Epithelial cell of esophagus (primary cell): ENCODE results near the gene KRTAP29-1.
"Not testable (repeated sequence)": the region's sequence is repeated elsewhere in the genome, so short reads cannot be mapped to it uniquely, and the experiment has no call there.

Experiments
- DNase-seq: peaks from one replicate; pipeline ENCODE4 v3.0.0; 2010; ENCODE audit warnings: low read depth
- H3K4me3 ChIP-seq: 2 replicates; pipeline ENCODE4 v1.5.1; 2011; ENCODE audit warnings: mild to moderate bottlenecking, low read length, control low read depth
- CTCF ChIP-seq: IDR thresholded peaks from 2 replicates; pipeline ENCODE4 v1.5.1; 2011; ENCODE audit warnings: low read depth, mild to moderate bottlenecking, low read length, control low read depth, inconsistent platforms; ENCODE audit not compliant: insufficient read depth; ENCODE audit errors: missing control alignments

Gene KRTAP29-1

GRCh38 chr17:41278176-41278955 is 24.3 kb downstream of the KRTAP29-1 start:
- H3K4me3 ChIP-seq, result no peak overlapping the region
- TF ChIP-seq CTCF, result no peak
- no peak for DNase-seq

GRCh38 chr17:41275648-41276190 is 26.9 kb downstream of the KRTAP29-1 start, which contains the start of gene KRTAP9-7:
Gene KRTAP9-7 (plus strand): TSS chr17:41275698. CDS start chr17:41275698, 0 bp downstream.
- not testable (repeated sequence) for DNase-seq, H3K4me3 ChIP-seq

DNA sequence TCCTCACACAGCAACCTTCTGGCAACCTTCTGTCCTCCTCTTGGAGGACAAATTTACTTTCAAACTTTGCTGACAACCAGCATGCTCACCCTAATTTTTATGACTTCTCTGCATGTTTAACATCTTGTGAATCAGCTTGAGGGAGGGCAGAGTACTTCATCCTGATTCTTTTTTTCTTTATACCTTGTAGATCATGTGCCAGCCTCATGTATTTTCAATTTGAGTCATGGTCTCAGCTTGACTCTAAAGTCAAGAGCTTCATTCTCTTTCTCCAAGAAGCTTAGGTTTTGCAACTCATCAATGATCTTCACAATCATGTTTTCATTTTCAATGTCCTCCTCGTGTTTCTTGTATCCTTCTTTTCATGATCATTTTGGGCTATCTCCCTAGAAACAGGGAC is 30.8 kb downstream of the KRTAP29-1 start:
- no peak for TF ChIP-seq CTCF
- DNase-seq, result no peak
- H3K4me3 ChIP-seq, result no peak overlapping the region

- not testable (repeated sequence) for H3K4me3 ChIP-seq, DNase-seq
Measured at GRCh38 chr17:41271323-41271722, 31.3 kb downstream of the KRTAP29-1 start.

GRCh38 chr17:41267711-41268110 is 34.9 kb downstream of the KRTAP29-1 start:
- no peak for TF ChIP-seq CTCF
- no peak for DNase-seq
- H3K4me3 ChIP-seq, result no peak overlapping the region

GRCh38 chr17:41265078-41265477 is 37.6 kb downstream of the KRTAP29-1 start, which contains the start of gene KRTAP9-6:
Gene KRTAP9-6 (plus strand): TSS chr17:41265378. CDS start chr17:41265378, 0 bp downstream.
- no peak for DNase-seq
- no peak within 1 kb of the TSS for H3K4me3 ChIP-seq
- TF ChIP-seq CTCF, result no peak

DNA sequence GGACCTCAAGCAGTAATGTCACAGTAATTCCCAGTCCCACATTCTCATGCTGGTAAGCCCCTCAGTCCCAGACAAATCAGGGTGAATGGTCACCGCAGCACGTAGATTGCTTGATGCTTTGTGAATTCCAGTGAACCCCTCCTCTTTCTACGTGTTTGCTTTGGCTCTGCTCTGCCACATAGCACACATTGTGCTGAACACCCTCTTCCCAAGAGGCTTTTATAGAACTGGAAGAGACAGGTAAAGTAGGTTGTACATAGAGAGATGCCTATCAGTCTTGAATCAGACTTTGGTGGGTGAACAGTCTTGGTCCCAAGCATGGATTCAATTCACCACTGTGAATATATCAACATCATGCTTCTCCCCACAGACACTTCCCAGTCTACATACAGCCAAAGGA is 38.1 kb downstream of the KRTAP29-1 start:
- DNase-seq, result no peak
- no peak for TF ChIP-seq CTCF
- H3K4me3 ChIP-seq, result no peak overlapping the region

- DNase-seq, result no peak
- H3K4me3 ChIP-seq, result no peak overlapping the region
- no peak for TF ChIP-seq CTCF
Measured at GRCh38 chr17:41263212-41263611, 39.4 kb downstream of the KRTAP29-1 start.
